MV-4-11 (cell line): ENCODE data around the gene LRMDA.

ENCODE experiments used
- DNase-seq: peaks from one replicate; lab custom pipeline; 2025; lab: John Stamatoyannopoulos, UW

Gene LRMDA

DNA sequence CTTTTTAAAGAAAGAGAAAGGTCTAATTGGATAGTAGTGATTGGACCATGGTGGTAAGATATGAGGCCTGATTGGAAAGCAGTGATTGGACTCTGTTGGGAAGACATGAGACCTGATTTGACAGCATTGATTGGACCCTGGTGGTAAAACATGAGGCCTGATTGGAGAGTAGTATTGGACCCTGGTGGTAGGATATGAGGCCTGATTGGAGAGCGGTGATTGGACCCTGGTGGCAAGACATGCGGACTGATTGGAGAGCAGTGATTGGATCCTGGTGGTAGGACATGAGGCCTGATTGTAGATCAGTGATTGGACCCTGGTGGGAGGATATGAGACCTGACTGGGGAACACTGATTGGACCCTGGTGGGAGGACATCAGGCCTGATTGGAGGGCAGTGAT is 444.3 kb downstream of the LRMDA start:
- DNase-seq = no peak

DNA sequence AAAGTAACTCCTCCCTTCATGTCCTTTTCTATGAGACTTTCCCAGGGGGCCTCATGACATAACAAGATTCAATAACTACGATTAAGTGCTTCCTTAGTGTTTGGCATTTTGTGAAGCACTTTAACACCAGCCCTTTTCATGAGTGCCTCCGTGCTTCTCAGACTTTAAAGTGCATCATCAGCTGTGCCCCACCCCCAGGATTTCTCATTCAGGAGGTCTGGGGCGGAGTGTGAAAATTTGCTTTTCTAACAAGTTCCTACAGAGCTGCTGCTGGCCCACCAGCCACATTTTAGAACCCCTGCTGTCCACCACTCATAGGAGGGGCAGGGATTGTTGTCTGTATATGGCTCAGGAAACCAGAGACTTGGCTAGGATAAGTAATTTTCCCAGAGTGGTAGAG is 445.3 kb downstream of the LRMDA start:
- DNase-seq = no peak

DNA sequence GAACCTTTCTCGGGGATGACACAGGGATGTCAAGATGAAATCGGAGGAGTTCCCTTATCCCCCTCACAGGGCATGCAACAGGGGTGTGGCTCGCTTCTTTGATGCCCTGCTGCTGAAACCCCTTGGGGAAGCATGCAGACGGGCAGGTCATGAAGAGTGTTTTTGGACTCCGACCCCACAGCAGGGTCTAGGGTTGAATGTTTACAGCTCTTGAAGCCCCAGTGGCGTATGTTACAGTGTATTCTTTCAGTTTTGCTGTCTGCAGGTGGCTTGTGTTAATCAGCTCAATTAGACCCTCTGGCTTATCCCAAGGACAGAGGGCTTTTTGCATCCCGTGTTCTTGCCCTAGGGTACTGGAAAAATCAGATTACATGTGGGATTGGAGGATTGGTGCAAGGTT is 446.5 kb downstream of the LRMDA start:
- no peak for DNase-seq

DNA sequence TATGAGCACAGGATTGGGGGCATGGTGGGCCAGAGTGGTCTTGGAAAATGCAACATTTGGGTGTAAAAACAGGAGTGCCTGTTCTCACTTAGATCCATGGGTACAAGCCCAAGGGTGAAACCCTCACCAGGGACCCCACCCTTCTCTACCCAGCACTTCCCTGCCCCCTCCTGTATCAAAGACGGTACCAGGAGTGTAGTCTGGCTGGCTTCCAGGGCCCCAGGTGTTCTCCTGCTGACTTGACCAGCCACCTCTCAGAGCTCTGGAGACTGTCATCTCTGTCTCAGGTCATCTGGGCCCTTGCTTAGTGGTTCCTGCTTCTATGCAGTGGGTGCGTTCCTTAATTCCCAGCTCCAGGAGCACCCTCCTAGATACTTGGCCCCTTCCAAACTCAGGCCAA is 447.2 kb downstream of the LRMDA start:
- DNase-seq = no peak

DNA sequence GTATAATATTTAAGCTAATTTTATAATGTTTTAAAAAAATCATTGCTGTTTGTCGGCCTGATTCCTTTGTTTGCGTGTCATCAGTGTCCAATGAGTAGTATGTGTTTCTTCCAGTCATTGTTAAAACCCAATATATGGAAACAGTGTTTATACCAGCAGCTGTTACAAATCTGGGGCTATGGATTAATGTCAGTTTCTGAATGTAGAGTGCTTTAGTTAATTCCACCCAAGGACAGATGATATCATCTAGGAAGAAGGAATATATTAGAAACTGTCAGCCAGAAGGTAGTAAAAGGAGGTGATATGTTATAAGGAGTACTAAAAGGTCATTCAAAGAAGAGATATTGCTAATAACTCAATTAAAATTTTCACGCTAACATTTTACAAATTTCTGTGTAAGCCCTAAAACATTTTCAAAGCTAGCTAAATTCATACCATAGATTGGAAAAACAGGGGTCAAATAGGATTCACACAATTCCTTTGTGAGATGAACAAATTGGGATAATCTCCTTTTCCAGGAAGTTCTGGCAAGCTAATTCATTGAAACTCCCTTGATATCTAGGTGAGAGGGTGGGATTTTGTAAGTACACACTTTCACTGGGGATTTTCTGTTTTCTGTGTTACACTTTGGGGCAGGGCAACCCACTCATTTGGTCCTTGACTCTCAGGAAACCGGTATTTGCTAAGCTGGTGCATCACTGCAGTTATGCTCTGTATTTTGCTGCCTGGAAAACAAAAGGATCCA is 448.8 kb downstream of the LRMDA start:
- DNase-seq = no peak

DNA sequence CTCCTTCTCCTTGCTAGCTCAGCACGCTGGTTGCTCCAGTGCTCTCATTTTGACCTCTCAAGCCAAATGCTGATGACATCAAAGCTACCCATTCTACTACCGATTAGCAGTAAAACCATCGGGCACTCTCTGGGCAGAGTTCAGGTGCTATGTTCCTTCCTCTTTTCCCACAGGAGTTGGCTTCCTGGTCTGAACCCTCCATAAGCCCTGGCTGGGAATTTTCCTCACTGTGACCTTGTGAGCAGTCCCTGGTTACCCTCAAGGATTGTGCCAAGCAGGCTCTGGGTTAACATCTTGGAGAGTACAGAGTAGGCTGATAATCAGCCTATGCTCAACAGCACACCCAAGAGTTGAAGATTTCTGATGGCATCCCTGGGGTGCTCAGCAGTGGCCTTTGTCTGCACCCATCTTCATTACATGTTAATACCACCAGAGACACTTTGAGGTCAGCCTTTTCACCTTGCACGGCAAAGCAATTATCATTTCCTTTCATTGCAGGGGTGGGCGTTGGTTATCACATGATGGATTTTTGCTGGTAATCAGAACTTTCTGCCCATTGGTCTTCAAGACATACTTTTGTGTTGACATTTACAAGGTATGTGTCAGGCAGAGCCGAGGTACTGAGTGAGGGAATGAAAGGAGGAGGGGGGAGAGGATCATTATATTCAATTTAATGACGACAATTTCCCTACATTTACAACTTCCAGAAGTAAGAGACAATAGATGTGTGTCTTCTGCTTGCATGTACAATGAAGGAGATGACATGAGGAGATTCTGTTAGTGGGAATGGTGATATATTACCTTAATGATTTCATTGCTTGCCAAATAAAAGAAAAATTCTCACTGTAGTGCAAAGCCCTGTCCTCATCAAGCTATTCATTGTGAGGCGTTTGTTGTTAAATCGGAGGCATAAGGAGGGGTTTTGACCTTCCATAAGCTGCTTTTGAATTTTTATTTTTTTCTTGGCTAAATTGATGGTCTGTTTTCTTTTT is 452.0 kb downstream of the LRMDA start:
- no peak for DNase-seq

DNA sequence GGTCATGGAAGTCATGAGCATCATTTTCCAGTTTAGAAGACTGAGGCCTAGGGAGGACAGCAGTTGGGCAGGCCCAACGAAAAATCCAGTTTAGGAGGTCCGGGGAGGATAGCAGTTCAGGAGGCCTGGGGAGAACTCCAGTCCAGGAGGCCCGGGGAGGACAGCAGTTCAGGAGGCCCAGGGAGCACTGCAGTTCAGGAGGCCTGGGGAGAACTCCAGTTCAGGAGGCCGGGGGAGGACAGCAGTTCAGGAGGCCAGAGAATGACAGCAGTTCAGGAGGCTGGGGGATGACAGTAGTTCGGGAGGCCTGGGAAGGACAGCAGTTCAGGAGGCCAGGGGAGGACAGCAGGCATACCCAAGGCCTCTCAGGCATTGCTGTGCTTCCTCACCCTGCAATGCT is 453.4 kb downstream of the LRMDA start:
- no peak for DNase-seq

DNA sequence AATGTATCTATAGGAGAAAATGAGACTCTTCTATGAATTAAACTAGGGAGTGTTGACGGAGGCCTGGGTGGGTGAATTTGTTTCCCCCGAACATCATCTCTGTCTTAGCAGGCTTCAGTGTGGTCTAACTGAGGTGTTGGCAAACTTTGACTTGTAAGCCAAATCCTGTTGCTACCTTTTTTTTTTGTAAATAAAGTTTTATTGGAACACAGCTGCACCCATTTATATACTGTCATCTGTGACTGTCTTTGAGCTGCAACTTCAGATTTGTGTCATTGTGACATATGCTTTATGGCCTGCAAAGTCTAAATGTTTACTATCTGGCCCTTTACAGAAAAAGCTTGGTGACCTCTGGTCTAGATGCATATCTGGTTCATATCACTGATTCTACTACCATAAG is 455.9 kb downstream of the LRMDA start:
- no peak for DNase-seq

DNA sequence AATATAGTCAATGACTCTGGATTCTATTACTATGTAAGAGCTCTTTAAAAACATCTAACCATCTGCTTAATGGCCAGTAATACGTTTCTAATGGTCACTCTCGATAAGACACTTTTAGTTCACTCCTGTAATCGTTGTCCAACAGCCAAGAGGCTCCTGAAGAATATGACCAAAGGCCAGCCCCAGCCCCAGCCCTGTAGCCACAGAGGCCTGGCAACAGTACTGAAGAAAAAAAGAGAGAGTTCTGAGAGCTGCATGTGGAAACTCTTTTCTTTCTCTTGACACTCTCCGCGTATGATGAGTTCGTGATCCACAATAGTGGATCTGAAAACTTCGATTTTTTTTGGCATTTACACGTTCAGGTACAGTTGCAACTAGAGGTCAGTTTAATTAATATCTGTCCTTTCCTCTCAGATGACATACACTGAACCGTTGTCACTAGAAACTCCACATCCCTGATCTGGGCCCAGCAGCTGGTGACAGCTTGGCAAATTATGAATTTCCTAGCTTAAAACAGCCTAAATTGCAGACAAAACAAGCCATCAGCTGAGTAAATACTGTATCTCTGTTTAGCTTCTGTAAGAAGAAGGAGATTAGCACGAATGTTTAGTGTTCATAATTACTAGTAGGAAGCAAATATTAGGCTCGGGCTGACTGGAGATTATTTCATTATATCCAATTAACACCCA is 456.7 kb downstream of the LRMDA start:
- DNase-seq = no peak

DNA sequence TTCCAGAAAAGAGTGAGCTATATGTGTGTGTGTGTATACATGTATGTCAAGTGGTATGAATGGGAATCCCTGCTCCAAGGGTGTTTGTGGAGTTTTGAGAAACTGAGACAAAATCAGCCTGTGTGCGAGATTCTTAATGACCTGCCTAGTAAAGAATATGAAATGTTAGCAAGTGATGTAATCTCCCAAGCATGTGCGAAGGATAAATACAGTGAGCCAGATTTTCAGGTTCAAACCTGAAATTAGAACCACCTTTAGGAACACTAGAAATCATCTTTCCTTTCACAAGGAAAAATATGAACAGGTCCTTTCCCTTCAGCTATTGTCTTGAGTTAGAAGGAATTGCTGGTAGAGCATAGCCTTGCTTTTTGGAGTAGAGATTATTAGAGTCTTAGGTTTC is 457.6 kb downstream of the LRMDA start:
- no peak for DNase-seq

DNA sequence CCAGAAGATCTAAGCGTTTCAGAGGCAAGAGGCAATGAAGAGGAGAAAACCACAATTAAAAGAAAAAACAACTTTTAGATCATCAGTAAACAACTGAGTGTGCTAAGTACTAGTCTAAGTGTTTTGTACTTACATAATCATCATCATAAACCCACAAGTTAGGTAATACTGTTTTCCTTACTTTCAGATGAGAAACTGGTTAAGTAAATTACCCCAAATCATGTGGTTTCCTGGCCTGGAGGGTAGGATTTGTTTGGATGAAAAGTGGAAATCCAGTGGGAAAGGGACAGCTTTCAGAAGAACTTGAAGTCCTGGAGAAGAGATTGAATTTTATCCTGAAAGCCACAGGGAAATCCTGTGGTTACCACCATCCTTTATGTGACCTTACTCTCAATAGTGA is 463.3 kb downstream of the LRMDA start:
- DNase-seq = no peak

DNA sequence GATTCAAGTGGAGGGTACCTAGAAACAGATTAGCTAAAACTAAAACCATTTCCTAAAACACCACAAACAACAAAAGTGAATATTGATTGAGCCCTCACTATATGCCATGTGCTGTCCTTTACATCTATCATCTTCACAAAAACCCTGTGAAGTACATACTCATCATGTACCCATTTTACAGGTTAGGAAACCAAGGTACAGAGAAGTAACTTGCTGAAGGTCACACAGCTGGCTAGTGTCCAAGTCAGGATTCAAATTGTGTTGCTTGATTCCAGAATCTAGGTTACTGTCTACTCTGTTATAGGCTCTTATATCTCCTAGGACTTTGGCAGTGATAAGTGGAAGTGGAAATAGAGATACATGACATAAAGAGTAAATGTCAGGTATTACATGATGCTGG is 463.8 kb downstream of the LRMDA start:
- DNase-seq = no peak

DNA sequence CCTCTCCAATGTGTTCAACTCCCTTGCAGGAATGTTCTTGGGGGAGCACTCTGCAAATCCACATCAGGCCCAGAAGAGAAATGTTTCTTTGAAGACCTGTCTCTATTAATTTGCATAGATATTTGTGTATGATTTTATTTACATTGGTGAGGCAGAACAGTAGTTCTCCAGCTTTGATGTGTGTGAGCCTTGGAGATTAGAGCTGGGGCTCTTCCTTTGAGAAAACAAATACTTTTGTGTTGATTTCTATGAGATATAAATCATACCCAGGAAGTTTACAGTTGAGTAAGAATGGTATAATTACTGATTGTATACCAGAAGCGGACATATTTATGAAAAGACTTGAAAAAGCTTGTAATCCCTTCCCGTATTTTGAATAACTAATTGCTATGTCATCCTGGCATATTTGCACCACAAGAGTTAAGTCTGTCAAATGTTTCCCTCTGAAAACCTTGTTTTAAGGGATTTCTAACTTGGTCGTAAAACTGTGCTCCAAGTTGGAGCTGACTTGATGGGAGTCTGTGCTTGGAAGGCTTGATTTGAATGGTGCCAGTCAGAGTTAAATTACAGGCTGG is 468.5 kb downstream of the LRMDA start:
- DNase-seq = no peak

DNA sequence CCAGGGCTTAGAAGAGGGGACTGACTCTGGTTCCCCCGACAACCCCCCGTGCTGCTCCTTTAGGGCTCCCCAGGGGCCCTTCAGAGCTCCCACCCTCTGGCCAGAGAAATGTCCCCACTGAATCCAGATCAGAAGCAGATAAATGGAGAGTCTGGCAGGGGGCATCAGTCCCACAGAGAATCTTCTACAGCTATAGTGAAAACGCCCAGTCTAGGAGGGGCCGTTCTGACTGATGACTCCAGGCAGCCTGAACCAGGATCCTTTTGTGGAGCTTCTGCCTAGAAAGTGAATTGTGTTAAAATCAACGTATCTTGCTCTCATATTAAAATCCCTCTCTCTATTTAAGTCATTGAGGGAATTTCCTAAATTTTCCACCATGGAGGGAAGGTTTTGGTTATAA is 471.4 kb downstream of the LRMDA start:
- DNase-seq = no peak

DNA sequence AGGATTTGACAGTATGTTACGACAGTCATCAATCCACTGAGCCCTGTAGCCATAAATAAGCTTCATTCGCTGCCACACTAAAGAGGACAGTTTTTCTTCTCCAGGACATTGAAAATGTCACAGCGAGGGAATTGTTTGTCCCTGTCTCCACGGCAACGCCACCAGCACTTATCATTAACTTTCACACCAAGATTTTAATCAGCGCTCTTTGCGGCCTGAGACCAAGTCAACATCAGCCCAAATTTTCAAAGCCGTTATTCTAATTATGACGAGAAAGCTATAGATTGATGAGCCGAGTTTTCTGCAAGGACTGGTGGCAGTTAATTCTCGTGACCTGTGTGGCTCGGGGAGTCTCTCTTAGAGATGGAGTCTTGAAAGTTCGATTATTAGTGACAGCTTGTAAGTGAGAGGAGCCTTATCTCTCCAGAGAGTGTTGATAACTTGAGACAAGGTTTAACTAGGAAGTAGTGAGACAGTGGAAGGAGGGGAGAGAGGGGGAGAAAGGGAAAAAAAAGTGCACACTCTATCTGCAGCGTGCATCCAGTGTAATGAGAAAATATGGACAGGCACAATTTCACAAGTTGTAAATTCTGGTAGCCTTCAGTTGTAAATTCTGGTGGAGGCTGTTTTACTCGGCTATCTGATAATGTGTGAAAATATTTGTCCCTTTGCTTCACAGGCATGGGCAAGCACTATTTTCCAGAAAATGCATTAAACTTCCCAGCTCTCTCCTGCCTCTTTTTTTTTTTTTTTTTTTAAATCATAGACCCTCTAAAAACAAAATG is 473.3 kb downstream of the LRMDA start:
- no peak for DNase-seq

DNA sequence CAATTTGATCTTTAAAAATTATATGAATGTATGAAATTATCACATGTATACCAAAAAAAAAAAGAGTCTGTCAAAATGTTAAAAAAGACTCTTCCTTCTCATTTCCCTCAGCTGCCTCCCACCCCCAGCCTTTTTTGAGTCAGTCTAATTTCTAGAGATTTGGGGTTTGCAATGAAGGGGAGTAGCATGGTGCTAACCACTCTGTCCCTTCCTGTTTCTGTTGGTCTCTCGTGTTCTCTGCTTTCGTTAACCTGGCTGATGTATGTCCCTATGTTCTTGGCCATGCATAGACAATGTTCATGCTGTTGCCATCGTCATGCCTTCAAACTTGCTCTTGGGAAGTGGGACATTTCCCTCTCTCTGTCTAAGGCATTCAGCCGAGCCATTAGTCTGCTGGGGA is 474.1 kb downstream of the LRMDA start:
- no peak for DNase-seq

DNA sequence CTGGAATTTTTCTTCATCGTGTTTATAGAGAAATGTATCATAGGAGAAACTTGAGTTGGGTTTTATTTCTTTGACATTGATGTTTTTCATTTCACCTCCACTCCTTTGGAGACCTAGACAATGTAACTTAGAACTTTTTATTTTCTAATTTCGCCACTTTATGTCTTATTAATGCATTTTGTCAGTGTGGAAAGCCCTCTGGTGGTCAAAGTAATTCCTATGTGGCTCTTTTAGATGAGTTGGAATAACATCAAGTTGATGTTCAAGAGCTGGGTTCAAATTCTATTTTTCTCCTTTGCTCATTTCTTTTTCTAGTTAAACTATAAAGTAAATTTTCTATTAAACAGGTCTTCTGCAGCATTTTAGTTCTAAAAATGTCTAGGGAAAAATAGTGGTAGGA is 478.6 kb downstream of the LRMDA start:
- no peak for DNase-seq

DNA sequence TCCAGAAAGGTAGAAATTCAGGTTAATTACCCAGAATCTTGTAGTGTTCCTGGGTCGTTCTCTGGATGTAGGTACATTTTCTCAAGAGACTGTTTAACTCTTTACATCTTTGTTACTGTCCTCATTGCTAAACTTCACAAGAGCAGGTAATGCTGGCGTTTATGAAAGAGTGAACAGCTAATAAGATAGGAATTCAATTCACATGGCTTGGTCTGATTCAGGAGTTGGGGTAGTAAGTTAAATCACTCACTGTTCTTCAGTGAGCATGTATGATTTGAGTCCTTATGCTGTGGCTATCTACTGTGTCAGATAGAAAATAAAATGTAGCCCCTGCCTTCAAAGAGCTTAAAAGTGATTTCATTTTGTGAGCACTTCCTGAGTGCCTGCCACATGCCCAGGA is 480.0 kb downstream of the LRMDA start:
- DNase-seq = no peak

DNA sequence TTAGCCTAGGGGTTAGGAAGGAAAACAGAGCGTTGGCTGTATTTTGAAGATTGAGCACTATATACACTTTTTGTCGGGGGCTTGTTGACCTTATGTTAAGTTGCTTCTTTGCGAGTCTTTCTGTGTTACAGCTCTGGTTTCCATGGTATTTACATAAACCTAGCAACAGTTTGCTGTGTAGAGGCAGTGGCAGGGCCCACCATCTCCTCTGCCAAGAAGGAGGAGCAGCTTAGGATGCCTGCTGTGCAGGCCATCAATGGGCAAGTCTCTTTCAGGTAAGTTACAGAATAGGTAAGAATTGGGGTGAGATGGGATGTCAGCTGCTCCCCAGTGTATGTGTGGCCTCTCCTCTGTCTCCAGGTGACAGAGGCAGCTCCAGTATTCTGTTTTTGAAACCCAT is 485.5 kb downstream of the LRMDA start:
- DNase-seq = no peak

DNA sequence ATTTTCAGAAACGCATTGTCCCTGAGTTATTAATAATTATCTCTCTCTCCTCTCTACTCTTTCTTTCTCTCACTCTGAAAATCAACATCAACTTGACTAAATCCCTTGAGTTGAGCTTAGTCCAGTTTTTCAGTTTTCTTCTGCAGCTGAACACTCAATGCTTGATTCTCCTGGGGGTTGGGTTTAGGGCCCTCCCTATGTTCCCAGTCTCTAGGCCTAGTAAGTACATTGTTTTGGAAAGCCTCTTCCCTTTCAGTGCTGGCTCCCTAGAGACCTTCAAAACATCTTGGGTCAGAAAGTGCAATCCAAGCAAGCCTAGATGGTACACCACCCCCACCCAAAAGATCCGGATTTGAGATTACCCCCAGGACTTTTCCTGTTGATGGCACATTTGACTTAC is 488.5 kb downstream of the LRMDA start:
- no peak for DNase-seq

DNA sequence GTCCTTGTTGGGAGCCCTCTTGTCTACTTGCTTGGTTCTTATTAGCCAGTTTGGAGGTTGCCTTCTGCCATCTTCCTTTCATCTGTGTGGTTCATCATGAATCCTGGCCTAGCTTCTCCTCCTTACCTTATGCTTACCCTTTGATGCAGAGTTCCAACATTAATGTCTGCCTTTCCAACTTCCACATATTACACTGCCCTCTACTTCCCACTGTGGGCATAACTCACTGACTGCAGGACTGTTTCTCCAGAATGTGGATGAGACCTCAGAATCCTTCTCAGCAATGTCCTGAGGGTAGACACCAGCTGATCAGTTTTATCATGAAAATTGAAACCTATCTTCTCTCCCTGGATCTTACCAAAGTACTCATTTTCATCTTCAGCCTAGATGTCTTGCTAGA is 491.0 kb downstream of the LRMDA start:
- no peak for DNase-seq
